ENCODE results near the gene HSPBP1.

- TF ChIP-seq EP300 (IDR thresholded peaks at IDR 0.05) (no peak), CTCF (IDR thresholded peaks at IDR 0.05) (no peak), POLR2A (IDR thresholded peaks at IDR 0.05) (no peak), POLR2AphosphoS5 (IDR thresholded peaks at IDR 0.05) (no peak)
Observed at GRCh38 chr19:55287361-55288079, 7.6 kb upstream of the HSPBP1 start.
